H1 (cell line): Measurements from ENCODE around the gene FAM168B. TPM values are rescaled to one million over a fixed set of nuclear protein-coding genes. Genes with fewer than 3 reads are reported as not detected.

Experiments used
- ASH2L ChIP-seq: fragments of 200-600, 300-600 bp; sonication (generic); IDR thresholded peaks from one replicate; pipeline ENCODE4 v1.7.1; 2017; ENCODE audit warnings: low read length
- CREB1 ChIP-seq: IDR thresholded peaks from 2 replicates; pipeline ENCODE4 v1.6.1; 2012; ENCODE audit warnings: inconsistent platforms
- EP300 ChIP-seq, 2 experiments: IDR thresholded peaks; 1 replicate in 1 of 2; 2 replicates in 1 of 2; pipeline ENCODE4 v1.6.1; 2011 to 2012; ENCODE audit warnings: low read depth in 2 of 2, low read length in 2 of 2, mild to moderate bottlenecking in 2 of 2, borderline replicate concordance in 1 of 2, inconsistent platforms in 1 of 2, moderate library complexity in 1 of 2
- EZH2 ChIP-seq: fragments of 200-600 bp; sonication (generic); IDR thresholded peaks from 2 replicates; pipeline ENCODE4 v1.7.1; 2012; ENCODE audit warnings: low read depth, mild to moderate bottlenecking, moderate library complexity, low read length, inconsistent platforms; ENCODE audit not compliant: severe bottlenecking
- GABPA ChIP-seq: IDR thresholded peaks from 2 replicates; pipeline ENCODE4 v1.6.1; 2011; ENCODE audit warnings: mild to moderate bottlenecking, low read length, moderate library complexity, borderline replicate concordance; ENCODE audit not compliant: insufficient read depth
- GTF2F1 ChIP-seq: IDR thresholded peaks from 2 replicates; pipeline ENCODE4 v1.6.1; 2012; ENCODE audit warnings: low read depth, low read length, improper control_type of control experiment, borderline replicate concordance
- JUND ChIP-seq: IDR thresholded peaks from 2 replicates; pipeline ENCODE4 v1.6.1; 2011; ENCODE audit warnings: mild to moderate bottlenecking, improper control_type of control experiment, low read length
- KDM4A ChIP-seq: IDR thresholded peaks from one replicate; pipeline ENCODE4 v1.7.1; 2012; ENCODE audit warnings: low read depth, mild to moderate bottlenecking, moderate library complexity, low read length, inconsistent platforms; ENCODE audit not compliant: severe bottlenecking
- POLR2A ChIP-seq, 2 experiments: IDR thresholded peaks; 1 replicate in 1 of 2; 2 replicates in 1 of 2; pipeline ENCODE4 v1.6.1; 2011; ENCODE audit warnings: low read depth in 2 of 2, low read length in 2 of 2, mild to moderate bottlenecking in 2 of 2; ENCODE audit errors: control extremely low read depth in 1 of 2
- POLR2AphosphoS5 ChIP-seq: IDR thresholded peaks from 2 replicates; pipeline ENCODE4 v1.6.1; 2011; ENCODE audit warnings: low read depth, low read length
- RBBP5 ChIP-seq: IDR thresholded peaks from 2 replicates; pipeline ENCODE4 v1.7.1; 2012; ENCODE audit warnings: low read depth, mild to moderate bottlenecking, inconsistent platforms, low read length, moderate library complexity, borderline replicate concordance
- SIN3A ChIP-seq, 2 experiments: IDR thresholded peaks in 1 of 2; conservative IDR thresholded peaks in 1 of 2; 2 replicates each; pipeline ENCODE4 v1.6.1; 2011 to 2012; ENCODE audit warnings: low read length in 2 of 2, improper control_type of control experiment in 1 of 2, low read depth in 1 of 2, mild to moderate bottlenecking in 1 of 2
- SP1 ChIP-seq: IDR thresholded peaks from 2 replicates; pipeline ENCODE4 v1.6.1; 2011; ENCODE audit warnings: low read depth, low read length
- SP4 ChIP-seq: IDR thresholded peaks from 2 replicates; pipeline ENCODE4 v1.6.1; 2012; ENCODE audit warnings: low read length, inconsistent platforms
- TAF1 ChIP-seq: IDR thresholded peaks from 2 replicates; pipeline ENCODE4 v1.6.1; 2011; ENCODE audit warnings: mild to moderate bottlenecking, low read depth, low read length
- TAF7 ChIP-seq: optimal IDR thresholded peaks from 2 replicates; pipeline ENCODE3; 2011; ENCODE audit warnings: low read depth, mild to moderate bottlenecking, inconsistent platforms, low read length, moderate library complexity, borderline replicate concordance
- YY1 ChIP-seq: IDR thresholded peaks from 2 replicates; pipeline ENCODE4 v1.6.1; 2011; ENCODE audit warnings: low read depth, mild to moderate bottlenecking, low read length
- polyA plus RNA-seq, 7 experiments: library from polyadenylated mRNA; depleted of rRNA in 3 of 7; stranded (reverse) in 5 of 7; unstranded in 2 of 7; fragments of >200 nt in 5 of 7; fragments of 200-250 nt in 2 of 7; gene quantifications; 1 replicate in 5 of 7; 2 replicates in 1 of 7; 4 replicates in 1 of 7; pipeline versions ENCODE4 v1.2.1 to v1.2.3, GENCODE V29; 2011 to 2013; ENCODE audit warnings: missing spikeins in 2 of 7, mixed read lengths in 2 of 7
- total RNA-seq: library from RNA; stranded (reverse); fragmentation: NEBNext Ultra II Directional; extraction: Animal tissue kit (Norgen Biotek cat#: 25700); gene quantifications from 2 replicates; pipeline ENCODE4 v1.2.1, GENCODE V29; 2021
- TF ChIP-seq, protein P1 (sequence below): IDR thresholded peaks from 2 replicates; pipeline ENCODE4 v1.6.1; 2012; ENCODE audit warnings: inconsistent platforms
- TF ChIP-seq, protein P2 (sequence below), 3 experiments: IDR thresholded peaks; 1 replicate in 2 of 3; 2 replicates in 1 of 3; pipeline versions ENCODE4 v1.5.1 to v1.6.1; 2011; ENCODE audit warnings: low read length in 3 of 3, mild to moderate bottlenecking in 3 of 3, inconsistent platforms in 2 of 3, low read depth in 1 of 3, moderate library complexity in 1 of 3; ENCODE audit not compliant: insufficient read depth in 1 of 3; ENCODE audit errors: control extremely low read depth in 1 of 3
- TF ChIP-seq, protein P3 (sequence below): IDR thresholded peaks from 2 replicates; pipeline ENCODE4 v1.6.1; 2011; ENCODE audit warnings: low read length, improper control_type of control experiment

The FAM168B gene
- total and polyA plus RNA-seq, 2 of the 8 experiments (the other 6 are each of a cell fraction or from before 2014, with no cell fraction given): 61.9 to 123 TPM

GRCh38 chr2:131093006-131093695 lies at the start of gene FAM168B (continued):
- TF ChIP-seq, protein P1, sequence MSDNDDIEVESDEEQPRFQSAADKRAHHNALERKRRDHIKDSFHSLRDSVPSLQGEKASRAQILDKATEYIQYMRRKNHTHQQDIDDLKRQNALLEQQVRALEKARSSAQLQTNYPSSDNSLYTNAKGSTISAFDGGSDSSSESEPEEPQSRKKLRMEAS: peak; percentile 59
- peak; percentile 36 for TF ChIP-seq KDM4A
- TF ChIP-seq SP1: 0 out of 2 replicates have a peak, but pooled peaks have one; percentile 3
- TF ChIP-seq ASH2L: peak; percentile 86
- TF ChIP-seq POLR2AphosphoS5: peak; percentile 82
- TF ChIP-seq, protein P2, sequence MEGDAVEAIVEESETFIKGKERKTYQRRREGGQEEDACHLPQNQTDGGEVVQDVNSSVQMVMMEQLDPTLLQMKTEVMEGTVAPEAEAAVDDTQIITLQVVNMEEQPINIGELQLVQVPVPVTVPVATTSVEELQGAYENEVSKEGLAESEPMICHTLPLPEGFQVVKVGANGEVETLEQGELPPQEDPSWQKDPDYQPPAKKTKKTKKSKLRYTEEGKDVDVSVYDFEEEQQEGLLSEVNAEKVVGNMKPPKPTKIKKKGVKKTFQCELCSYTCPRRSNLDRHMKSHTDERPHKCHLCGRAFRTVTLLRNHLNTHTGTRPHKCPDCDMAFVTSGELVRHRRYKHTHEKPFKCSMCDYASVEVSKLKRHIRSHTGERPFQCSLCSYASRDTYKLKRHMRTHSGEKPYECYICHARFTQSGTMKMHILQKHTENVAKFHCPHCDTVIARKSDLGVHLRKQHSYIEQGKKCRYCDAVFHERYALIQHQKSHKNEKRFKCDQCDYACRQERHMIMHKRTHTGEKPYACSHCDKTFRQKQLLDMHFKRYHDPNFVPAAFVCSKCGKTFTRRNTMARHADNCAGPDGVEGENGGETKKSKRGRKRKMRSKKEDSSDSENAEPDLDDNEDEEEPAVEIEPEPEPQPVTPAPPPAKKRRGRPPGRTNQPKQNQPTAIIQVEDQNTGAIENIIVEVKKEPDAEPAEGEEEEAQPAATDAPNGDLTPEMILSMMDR (IDR thresholded peaks at IDR 0.05; ENCODE audit: control extremely low read depth in 1 of 3, insufficient read depth in 1 of 3, low read depth in 1 of 3, low read length in 3 of 3): 0 out of 4 replicates have a peak, but pooled peaks of 1 of the 3 experiments have one; percentile 0
- no peak for TF ChIP-seq JUND
- 0 out of 4 replicates have a peak, but pooled peaks of 1 of the 2 experiments have one; percentile 35 for TF ChIP-seq SIN3A (conservative IDR thresholded peaks at IDR 0.05 in 1 of 2, IDR thresholded peaks at IDR 0.05 in 1 of 2; ENCODE audit: low read depth in 1 of 2, low read length in 2 of 2)
- peak in 1 of 2 experiments; percentile 3; a peak in 1 of 3 replicates for TF ChIP-seq EP300 (IDR thresholded peaks at IDR 0.05; ENCODE audit: borderline replicate concordance in 1 of 2, low read depth in 2 of 2, low read length in 2 of 2)
- TF ChIP-seq POLR2A (IDR thresholded peaks at IDR 0.05; ENCODE audit: control extremely low read depth in 1 of 2, low read depth in 2 of 2, low read length in 2 of 2): peak; percentile 95 to 97
- TF ChIP-seq YY1: no peak
- no peak for TF ChIP-seq SP4
- no peak for TF ChIP-seq EZH2
- peak; percentile 91 for TF ChIP-seq TAF7
- TF ChIP-seq, protein P3, sequence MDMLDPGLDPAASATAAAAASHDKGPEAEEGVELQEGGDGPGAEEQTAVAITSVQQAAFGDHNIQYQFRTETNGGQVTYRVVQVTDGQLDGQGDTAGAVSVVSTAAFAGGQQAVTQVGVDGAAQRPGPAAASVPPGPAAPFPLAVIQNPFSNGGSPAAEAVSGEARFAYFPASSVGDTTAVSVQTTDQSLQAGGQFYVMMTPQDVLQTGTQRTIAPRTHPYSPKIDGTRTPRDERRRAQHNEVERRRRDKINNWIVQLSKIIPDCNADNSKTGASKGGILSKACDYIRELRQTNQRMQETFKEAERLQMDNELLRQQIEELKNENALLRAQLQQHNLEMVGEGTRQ: peak; percentile 92
- TF ChIP-seq TAF1: peak; percentile 91
- TF ChIP-seq GABPA: peak; percentile 40; the same call in 1 of the 2 replicates
- TF ChIP-seq RBBP5: peak; percentile 88; the same call in 1 of the 2 replicates
- peak; percentile 57; the same call in 1 of the 2 replicates for TF ChIP-seq CREB1
- no peak for TF ChIP-seq GTF2F1
